Liver (tissue), 3 donors: ENCODE data around the gene TSTD1.

ENCODE experiments used
- CTCF ChIP-seq: fragments of 150-350 bp; IDR thresholded peaks from 2 replicates; pipeline ENCODE4 v1.5.1; 2017; ENCODE audit warnings: improper control_type of control experiment, low read depth, low read length; ENCODE audit not compliant: missing input control
- GABPA ChIP-seq, 2 donors: IDR thresholded peaks in 1 of 2; conservative IDR thresholded peaks in 1 of 2; 2 replicates each; pipeline ENCODE4 v1.6.1; 2016; ENCODE audit warnings: antibody characterized with exemption in 2 of 2, mild to moderate bottlenecking in 1 of 2, moderate library complexity in 1 of 2
- HNF4G ChIP-seq: IDR thresholded peaks from 2 replicates; pipeline ENCODE4 v1.6.1; 2016; ENCODE audit warnings: antibody characterized with exemption
- MAX ChIP-seq: IDR thresholded peaks from 2 replicates; pipeline ENCODE4 v1.6.1; 2016; ENCODE audit warnings: antibody characterized with exemption
- RAD21 ChIP-seq, 2 donors: IDR thresholded peaks; 2 replicates each; pipeline ENCODE4 v1.6.1; 2016; ENCODE audit warnings: antibody characterized with exemption in 2 of 2, mild to moderate bottlenecking in 2 of 2
- donor health status: healthy.
- donor health status: healthy.

- TF ChIP-seq RAD21 (IDR thresholded peaks at IDR 0.05): no peak
- no peak for TF ChIP-seq HNF4G
- peak; percentile 66 to 77 for TF ChIP-seq GABPA (IDR thresholded peaks at IDR 0.05 in 1 of 2, conservative IDR thresholded peaks at IDR 0.05 in 1 of 2)
- no peak for TF ChIP-seq CTCF
- no peak for TF ChIP-seq MAX
Observed at GRCh38 chr1:161069731-161070270, 31.0 kb upstream of the TSTD1 start, which contains the start of gene ARHGAP30.
